Measurements from ENCODE around the gene ROBO3. TPM values are rescaled to one million over a fixed set of nuclear protein-coding genes. Genes with fewer than 3 reads are reported as not detected.

The ROBO3 gene
- total and polyA plus RNA-seq, 2 donors (not counting 1 experiment from before 2014, with no cell fraction given) = 1.0 to 7.4 TPM

DNA sequence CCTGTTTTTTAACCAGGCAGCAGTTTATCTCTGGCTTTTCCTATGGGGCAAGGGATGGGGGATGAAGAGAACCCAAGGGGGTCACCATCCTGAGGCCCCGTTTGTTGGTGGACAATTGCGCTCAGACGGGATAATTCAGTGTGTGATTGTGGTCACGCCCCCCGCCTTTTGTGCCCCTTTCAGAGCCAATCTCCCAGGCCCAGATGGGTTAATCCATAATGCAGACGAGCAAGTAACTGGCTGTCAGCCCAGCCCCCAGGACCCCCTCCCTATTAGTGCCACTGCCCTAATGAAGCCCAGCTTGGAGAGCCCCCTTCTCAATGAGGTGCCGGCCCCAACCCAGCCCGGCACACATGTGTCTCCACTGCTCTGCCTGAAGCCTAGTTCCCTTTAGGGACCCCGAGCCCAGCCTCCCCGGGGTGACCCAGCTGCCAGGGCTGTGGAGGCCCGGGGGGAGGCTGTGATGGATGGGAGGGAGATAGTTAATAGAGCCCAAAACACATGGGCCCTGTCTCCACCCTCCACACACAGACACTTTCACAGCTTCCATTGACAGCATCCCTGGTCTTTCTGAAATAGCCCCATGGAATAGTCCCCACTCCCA lies 19.1 kb upstream of the ROBO3 start:
- DNase-seq (no peak), ATAC-seq (ENCODE audit: low read depth) (no peak)
- POLR2A ChIA-PET = no interaction called here
- H3K4me3 Mint-ChIP-seq = no peak overlapping the region
- CTCF ChIA-PET = interaction anchor here (1.2 kb wide), 1 partner anchor 8 kb away, joined by 4 read pairs; no protein-coding TSS in a partner anchor
- Histone ChIP-seq H4K20me1 (ENCODE audit: control insufficient read depth, insufficient read depth, low read length, poor library complexity, severe bottlenecking) (no peaks in the 10 kb centered on the region), H3K27ac (ENCODE audit: low read length in 2 of 2) (no peak overlapping the region), H3K79me2 (ENCODE audit: control insufficient read depth, insufficient read depth, low read length) (no peaks in the 10 kb centered on the region), H3K4me1 (ENCODE audit: control insufficient read depth in 2 of 2, insufficient read depth in 2 of 2, low read length in 2 of 2) (peaks cover 0 to 15% of the 10 kb centered on the region in 2 donors), H3K36me3 (replicated peaks in 1 of 2; ENCODE audit: control extremely low read depth in 1 of 2, control insufficient read depth in 1 of 2, extremely low read depth in 1 of 2, insufficient read depth in 2 of 2, low read length in 1 of 2) (no peaks in the 10 kb centered on the region), H3K9me3 (ENCODE audit: control extremely low read depth in 1 of 3, control insufficient read depth in 2 of 3, insufficient read depth in 1 of 3, low read length in 2 of 3) (peaks cover 0 to 4% (median 0%) of the 10 kb centered on the region in 3 donors), H3K4me3 (ENCODE audit: control extremely low read depth in 1 of 5, extremely low read depth in 1 of 5, insufficient read depth in 1 of 5, low read depth in 2 of 5, low read length in 4 of 5) (no peak overlapping the region), H2AFZ (ENCODE audit: insufficient read depth, low read depth, low read length, poor library complexity, severe bottlenecking) (no peak overlapping the region), H3K9ac (ENCODE audit: low read length) (no peak overlapping the region), H3K27me3 (replicated peaks in 1 of 4; ENCODE audit: control extremely low read depth in 1 of 4, control insufficient read depth in 3 of 4, insufficient read depth in 4 of 4, low read length in 3 of 4) (peaks cover 0 to 69% (median 56%) of the 10 kb centered on the region in 4 experiments), H3K4me2 (replicated peaks; ENCODE audit: low read depth, low read length, poor library complexity, severe bottlenecking) (no peak overlapping the region)
- no peak overlapping the region for H3K27ac Mint-ChIP-seq
- no peaks in the 10 kb centered on the region for H3K9me3 Mint-ChIP-seq (ENCODE audit: insufficient read depth)
- H3K27me3 Mint-ChIP-seq = peaks cover 83% of the 10 kb centered on the region
- intact Hi-C loops (cut with micrococcal nuclease) = no loop called here
- TF ChIP-seq, protein P1, sequence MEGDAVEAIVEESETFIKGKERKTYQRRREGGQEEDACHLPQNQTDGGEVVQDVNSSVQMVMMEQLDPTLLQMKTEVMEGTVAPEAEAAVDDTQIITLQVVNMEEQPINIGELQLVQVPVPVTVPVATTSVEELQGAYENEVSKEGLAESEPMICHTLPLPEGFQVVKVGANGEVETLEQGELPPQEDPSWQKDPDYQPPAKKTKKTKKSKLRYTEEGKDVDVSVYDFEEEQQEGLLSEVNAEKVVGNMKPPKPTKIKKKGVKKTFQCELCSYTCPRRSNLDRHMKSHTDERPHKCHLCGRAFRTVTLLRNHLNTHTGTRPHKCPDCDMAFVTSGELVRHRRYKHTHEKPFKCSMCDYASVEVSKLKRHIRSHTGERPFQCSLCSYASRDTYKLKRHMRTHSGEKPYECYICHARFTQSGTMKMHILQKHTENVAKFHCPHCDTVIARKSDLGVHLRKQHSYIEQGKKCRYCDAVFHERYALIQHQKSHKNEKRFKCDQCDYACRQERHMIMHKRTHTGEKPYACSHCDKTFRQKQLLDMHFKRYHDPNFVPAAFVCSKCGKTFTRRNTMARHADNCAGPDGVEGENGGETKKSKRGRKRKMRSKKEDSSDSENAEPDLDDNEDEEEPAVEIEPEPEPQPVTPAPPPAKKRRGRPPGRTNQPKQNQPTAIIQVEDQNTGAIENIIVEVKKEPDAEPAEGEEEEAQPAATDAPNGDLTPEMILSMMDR (IDR thresholded peaks at IDR 0.05) = no peak
- TF ChIP-seq EZH2 (IDR thresholded peaks at IDR 0.05; ENCODE audit: borderline replicate concordance, insufficient read depth, low read depth, low read length, poor library complexity, severe bottlenecking) = no peak
- no peaks in the 10 kb centered on the region for H3K4me1 Mint-ChIP-seq
- WGBS (ENCODE audit: insufficient coverage) = 31% methylated on average over 8 of the region's 11 CpGs

DNA sequence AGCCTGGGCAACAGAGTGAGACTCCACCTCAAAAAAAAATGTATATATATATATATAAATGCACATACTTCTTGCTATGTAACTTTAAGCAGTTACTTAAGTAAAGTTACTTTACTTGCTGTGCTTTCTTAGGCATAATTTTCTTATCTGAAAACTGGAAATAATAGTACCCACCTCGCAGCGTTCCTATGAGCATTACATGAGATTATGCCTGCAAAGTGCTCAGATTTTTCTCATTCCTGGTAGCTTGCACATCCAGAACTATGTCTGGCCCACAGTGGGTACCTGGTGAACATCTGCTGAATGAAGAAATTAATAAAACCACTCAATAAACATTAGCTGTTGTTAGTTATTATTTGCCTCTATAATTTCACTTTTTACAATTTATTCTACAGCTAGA lies 6.1 kb upstream of the ROBO3 start:
- H3K36me3 ChIP-seq (replicated peaks in 1 of 2; ENCODE audit: control extremely low read depth in 1 of 2, control insufficient read depth in 1 of 2, extremely low read depth in 1 of 2, insufficient read depth in 2 of 2, low read length in 1 of 2) = no peaks in the 10 kb centered on the region
- ATAC-seq (ENCODE audit: low read depth) (no peak), DNase-seq (no peak)
- no peak overlapping the region for H3K9ac ChIP-seq (ENCODE audit: low read length)
- intact Hi-C loops (cut with micrococcal nuclease) = no loop called here
- TF ChIP-seq, protein P1 (IDR thresholded peaks at IDR 0.05) = no peak
- TF ChIP-seq EZH2 (IDR thresholded peaks at IDR 0.05; ENCODE audit: borderline replicate concordance, insufficient read depth, low read depth, low read length, poor library complexity, severe bottlenecking) = no peak
- peaks cover 0 to 6% (median 2%) of the 10 kb centered on the region in 3 donors for H3K9me3 ChIP-seq (ENCODE audit: control extremely low read depth in 1 of 3, control insufficient read depth in 2 of 3, insufficient read depth in 1 of 3, low read length in 2 of 3)
- no peak overlapping the region for H3K4me3 ChIP-seq (ENCODE audit: control extremely low read depth in 1 of 5, extremely low read depth in 1 of 5, insufficient read depth in 1 of 5, low read depth in 2 of 5, low read length in 4 of 5)
- H3K4me1 Mint-ChIP-seq = peaks cover 8% of the 10 kb centered on the region
- H3K27me3 ChIP-seq (replicated peaks in 1 of 4; ENCODE audit: control extremely low read depth in 1 of 4, control insufficient read depth in 3 of 4, insufficient read depth in 4 of 4, low read length in 3 of 4) = peaks cover 0 to 48% (median 27%) of the 10 kb centered on the region in 4 experiments
- peaks cover 46% of the 10 kb centered on the region for H3K27me3 Mint-ChIP-seq
- CTCF ChIA-PET = interaction anchor here (1.0 kb wide), 1 partner anchor 17 kb away, joined by 3 read pairs; no protein-coding TSS in a partner anchor
- no peaks in the 10 kb centered on the region for H3K79me2 ChIP-seq (ENCODE audit: control insufficient read depth, insufficient read depth, low read length)
- H3K4me1 ChIP-seq (ENCODE audit: control insufficient read depth in 2 of 2, insufficient read depth in 2 of 2, low read length in 2 of 2) = peaks cover 5 to 7% of the 10 kb centered on the region in 2 donors
- POLR2A ChIA-PET = no interaction called here
- H3K27ac Mint-ChIP-seq = no peak overlapping the region
- no peaks in the 10 kb centered on the region for H3K9me3 Mint-ChIP-seq (ENCODE audit: insufficient read depth)
- no peak overlapping the region for H3K4me3 Mint-ChIP-seq
- 100% methylated on average over 2 of the region's 2 CpGs for WGBS (ENCODE audit: insufficient coverage)
- H3K4me2 ChIP-seq (replicated peaks; ENCODE audit: low read depth, low read length, poor library complexity, severe bottlenecking) = no peak overlapping the region
- no peak overlapping the region for H3K27ac ChIP-seq (ENCODE audit: low read length in 2 of 2)
- no peaks in the 10 kb centered on the region for H4K20me1 ChIP-seq (ENCODE audit: control insufficient read depth, insufficient read depth, low read length, poor library complexity, severe bottlenecking)
- no peak overlapping the region for H2AFZ ChIP-seq (ENCODE audit: insufficient read depth, low read depth, low read length, poor library complexity, severe bottlenecking)
